ENCODE data around the gene KDM4B.

KDM4B gene

DNA sequence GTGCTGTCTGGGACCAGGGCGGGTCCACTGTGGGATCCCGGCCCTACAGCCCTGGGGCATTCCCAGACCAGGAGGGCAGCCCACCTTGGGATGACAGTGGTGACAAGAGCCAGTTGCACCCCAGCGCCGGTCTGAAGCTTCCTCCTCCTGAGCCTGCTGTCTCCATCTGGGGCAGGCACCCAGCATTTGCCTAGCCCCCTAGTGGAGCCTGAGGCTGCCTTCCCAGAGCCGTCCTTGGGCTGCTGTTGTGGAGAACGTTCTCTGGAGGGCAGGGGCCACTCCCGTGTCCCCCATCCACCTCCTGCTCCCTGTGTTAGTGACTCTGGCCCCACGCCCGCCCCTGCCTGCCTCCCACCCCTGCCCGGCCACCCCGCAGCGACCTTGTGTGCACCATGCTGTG is 148.5 kb downstream of the KDM4B start:
- TF ChIP-seq, protein P1, sequence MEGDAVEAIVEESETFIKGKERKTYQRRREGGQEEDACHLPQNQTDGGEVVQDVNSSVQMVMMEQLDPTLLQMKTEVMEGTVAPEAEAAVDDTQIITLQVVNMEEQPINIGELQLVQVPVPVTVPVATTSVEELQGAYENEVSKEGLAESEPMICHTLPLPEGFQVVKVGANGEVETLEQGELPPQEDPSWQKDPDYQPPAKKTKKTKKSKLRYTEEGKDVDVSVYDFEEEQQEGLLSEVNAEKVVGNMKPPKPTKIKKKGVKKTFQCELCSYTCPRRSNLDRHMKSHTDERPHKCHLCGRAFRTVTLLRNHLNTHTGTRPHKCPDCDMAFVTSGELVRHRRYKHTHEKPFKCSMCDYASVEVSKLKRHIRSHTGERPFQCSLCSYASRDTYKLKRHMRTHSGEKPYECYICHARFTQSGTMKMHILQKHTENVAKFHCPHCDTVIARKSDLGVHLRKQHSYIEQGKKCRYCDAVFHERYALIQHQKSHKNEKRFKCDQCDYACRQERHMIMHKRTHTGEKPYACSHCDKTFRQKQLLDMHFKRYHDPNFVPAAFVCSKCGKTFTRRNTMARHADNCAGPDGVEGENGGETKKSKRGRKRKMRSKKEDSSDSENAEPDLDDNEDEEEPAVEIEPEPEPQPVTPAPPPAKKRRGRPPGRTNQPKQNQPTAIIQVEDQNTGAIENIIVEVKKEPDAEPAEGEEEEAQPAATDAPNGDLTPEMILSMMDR (IDR thresholded peaks at IDR 0.05; ENCODE audit: low read depth, low read length), result no peak
- no peak overlapping the region for H3K4me3 ChIP-seq (ENCODE audit: low read depth, low read length)

DNA sequence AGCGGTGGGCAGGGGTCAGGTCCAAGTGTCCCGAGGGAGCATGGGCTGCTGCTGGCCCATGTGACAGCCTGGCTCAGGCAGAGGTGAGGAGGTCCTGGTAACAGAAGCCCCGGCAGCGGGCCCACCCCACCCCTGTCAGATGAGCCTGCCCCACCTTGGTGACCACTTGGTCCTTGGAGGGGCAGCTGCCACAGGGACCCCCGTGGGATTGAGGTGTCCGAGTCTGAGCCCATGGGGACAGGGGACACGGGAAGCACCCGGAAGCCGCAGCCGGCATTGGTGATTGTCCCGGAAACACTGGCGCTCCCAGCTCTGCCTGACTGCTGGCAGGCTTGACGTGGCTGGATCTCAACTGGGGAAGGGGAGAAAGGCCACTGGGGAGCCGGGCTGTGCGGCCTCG is 149.1 kb downstream of the KDM4B start:
- no peak overlapping the region for H3K4me3 ChIP-seq (ENCODE audit: low read depth, low read length)
- TF ChIP-seq, protein P1 (IDR thresholded peaks at IDR 0.05; ENCODE audit: low read depth, low read length), result no peak

DNA sequence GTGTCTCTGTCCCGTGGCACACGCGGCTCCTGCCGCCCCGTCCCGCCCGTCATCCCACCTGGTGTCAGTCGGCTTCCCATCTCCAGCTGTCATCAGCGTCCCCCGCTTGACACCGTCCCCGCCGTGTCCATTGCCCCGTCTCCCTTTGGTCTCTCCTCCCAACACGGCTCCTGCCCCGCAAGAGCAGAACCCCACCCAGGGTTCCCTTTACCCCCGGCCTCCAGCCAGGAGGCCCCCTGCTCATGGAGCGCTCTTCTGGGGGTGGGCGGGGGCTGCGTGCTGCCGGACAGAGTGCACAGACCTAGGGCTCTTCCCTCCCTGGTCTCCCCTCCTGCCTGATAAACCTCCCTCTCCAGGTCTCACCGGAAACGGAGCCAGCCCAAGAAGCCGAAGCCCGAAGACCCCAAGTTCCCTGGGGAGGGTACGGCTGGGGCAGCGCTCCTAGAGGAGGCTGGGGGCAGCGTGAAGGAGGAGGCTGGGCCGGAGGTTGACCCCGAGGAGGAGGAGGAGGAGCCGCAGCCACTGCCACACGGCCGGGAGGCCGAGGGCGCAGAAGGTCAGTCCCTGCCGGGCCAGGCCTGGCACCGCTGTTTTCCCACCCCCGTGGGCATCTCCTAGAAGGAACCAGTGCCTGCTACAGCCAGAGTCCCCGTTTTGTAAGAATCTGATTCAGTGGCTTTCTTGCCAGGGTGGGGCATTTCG is 150.5 kb downstream of the KDM4B start:
- H3K4me3 ChIP-seq (ENCODE audit: low read depth, low read length), result no peak overlapping the region
- TF ChIP-seq, protein P1 (IDR thresholded peaks at IDR 0.05; ENCODE audit: low read depth, low read length), result no peak

DNA sequence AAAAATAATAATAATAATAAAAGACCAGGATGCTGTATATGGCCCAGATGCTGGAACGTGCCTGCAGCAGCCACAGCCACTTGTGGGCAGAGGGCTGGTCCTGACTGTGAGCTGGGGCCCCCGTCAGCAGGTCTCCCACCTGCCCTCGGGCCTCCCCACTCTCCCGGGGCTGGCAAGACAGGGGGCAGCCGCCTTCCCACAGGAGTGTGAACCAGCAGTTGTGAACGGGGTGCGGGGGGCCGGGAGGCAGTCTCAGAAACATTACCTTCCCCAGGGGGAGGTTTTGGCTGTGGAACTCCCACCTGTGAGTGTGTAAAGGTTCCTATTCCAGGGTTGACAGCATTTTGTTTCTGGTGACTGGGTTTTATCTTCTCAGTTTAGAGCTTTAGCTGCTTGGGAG is 151.4 kb downstream of the KDM4B start:
- H3K4me3 ChIP-seq (ENCODE audit: low read depth, low read length), result no peak overlapping the region
- TF ChIP-seq, protein P1 (IDR thresholded peaks at IDR 0.05; ENCODE audit: low read depth, low read length), result no peak

DNA sequence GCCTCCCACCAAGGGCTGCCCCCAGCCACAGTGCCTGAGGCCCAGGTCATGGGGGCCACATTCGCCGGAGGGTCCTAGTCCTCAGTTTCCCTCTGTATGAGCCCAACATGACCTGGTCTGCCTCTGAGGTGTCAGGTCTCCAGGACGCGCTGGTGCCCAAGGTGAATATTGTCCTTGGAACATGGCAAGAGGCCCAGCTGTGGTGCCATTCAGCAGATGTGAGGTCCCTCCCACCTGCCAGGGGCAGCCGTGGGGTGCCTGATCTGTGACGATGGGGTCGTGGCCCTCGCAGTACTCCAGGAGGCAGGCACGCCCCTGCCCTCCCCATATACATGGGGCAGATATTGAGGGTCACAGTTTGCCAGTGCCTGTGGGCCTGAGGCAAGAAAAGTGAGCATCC is 151.9 kb downstream of the KDM4B start:
- H3K4me3 ChIP-seq (ENCODE audit: low read depth, low read length), result no peak overlapping the region
- TF ChIP-seq, protein P1 (IDR thresholded peaks at IDR 0.05; ENCODE audit: low read depth, low read length), result no peak

DNA sequence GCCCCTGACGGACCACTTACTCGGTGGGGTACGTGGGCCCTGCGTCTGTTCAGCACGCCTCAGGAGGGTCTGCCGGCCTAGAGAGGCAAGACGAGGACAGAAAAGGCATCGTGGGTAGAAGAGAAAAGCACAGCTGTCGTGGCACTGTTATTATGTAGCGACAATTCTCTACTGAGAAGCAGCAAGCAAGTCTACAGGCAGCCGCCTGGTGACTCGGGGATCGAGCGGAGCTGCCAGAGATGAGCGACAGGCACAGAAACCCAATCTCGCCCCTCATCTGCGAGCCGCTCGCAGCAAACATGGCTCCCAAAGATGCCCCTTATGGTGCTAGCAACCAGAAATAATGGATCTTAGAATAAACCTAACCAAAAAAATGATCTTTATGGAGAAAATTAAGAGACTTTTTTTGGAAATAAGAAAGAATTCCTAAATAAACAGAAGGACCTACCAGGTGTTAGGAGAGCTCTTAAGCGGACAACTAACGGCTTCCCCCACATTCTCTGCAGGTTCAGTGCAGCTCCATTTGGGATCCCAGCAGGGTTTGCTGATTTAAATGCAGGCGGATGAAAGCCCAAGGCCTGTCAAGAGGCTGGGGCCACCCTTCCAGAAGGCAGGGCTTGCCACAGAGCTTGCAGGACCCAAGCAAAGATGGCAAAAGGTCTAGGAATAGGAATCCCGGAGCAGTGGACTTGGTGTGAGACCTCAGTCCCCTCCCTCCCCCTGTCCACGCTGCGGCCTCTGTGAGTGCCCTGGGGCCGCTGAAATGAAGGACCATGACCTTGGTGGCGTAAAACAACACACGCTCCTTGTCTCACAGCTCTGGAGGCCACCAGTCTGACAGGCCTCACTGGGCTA is 152.6 kb downstream of the KDM4B start:
- no peak overlapping the region for H3K4me3 ChIP-seq (ENCODE audit: low read depth, low read length)
- TF ChIP-seq, protein P1 (IDR thresholded peaks at IDR 0.05; ENCODE audit: low read depth, low read length), result no peak

DNA sequence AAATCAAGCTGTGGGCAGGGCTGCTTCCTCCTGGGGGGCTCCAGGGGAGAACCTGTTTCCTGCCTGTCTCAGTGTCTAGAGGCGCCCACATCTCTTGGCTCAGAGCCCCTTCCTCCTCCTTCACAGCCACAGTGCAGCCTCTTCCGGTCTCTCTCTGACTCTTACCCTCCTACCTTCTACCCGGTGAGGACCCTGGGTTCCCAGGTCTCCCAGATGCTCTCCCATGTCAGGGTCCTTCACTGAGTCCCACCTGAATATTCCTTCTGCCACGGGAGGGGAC is 153.1 kb downstream of the KDM4B start:
- no peak overlapping the region for H3K4me3 ChIP-seq (ENCODE audit: low read depth, low read length)
- TF ChIP-seq, protein P1 (IDR thresholded peaks at IDR 0.05; ENCODE audit: low read depth, low read length), result no peak

Data from WI38 (cell line).